Measurements from ENCODE around the gene STAB1.

STAB1 gene

GRCh38 chr3:52563984-52564383 lies 68.8 kb downstream of the STAB1 start:
- no peak for DNase-seq (ENCODE audit: low read depth)

DNA sequence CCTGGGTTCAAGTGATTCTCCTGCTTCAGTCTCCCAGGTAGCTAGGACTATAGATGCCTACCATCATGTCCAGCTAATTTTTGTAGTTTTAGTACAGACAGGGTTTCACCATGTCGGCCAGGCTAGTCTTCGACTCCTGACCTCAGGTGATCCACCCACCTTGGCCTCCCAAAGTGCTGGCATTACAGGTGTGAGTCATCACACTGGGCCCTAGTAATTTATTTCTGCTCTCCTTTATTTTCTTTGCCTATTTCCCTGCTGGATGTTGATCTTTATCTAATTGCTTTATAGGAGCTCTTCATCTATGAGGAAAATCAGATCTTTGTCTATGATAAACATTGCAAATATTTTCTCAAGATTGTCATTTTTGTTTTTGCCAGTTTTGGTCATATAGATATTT lies 72.9 kb downstream of the STAB1 start:
- no peak for DNase-seq (ENCODE audit: low read depth)

GRCh38 chr3:52570076-52570475 lies 74.9 kb downstream of the STAB1 start:
- DNase-seq (ENCODE audit: low read depth) = no peak

DNA sequence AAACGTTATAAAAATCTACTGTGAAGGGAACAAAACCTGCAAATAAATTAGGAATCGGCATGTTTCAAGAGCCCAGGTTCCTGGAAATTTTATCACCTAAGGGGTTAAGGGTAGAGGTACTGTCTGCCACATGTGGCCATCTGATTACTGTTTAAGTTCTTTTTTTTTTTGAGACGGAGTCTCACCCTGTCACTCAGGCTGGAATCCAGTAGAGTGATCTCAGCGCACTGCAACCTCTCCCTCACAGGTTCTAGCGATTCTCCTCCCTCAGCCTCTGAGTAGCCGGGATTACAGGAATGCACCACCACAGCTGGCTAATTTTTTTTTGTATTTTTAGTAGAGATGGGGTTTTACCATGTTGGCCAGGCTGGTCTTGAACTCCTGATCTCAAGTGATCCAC lies 77.1 kb downstream of the STAB1 start:
- no peak for DNase-seq (ENCODE audit: low read depth)

Data from T-helper 22 cell (primary cell).